B cell (primary cell): ENCODE data around the gene SUSD4. TPM values are rescaled to one million over a fixed set of nuclear protein-coding genes. Genes with fewer than 3 reads are reported as not detected.

ENCODE experiments used
- ATAC-seq: fragments of 200-7000 bp; cut with Tn5 transposase; one replicate; pipeline ENCODE4 v1.10.0; 2021; ENCODE audit warnings: low read depth, mild to moderate bottlenecking, moderate number of reproducible peaks, moderate library complexity
- CTCF ChIA-PET: fragments of 350-600 bp; sonication (Branson Sonifier 250); formaldehyde crosslinking; loops from one replicate; lab custom pipeline; 2021; ENCODE audit warnings: antibody characterized with exemption, inconsistent platforms; lab: Charles Lee
- POLR2A ChIA-PET: fragments of 350-600 bp; sonication (Branson Sonifier 250); formaldehyde crosslinking; loops from one replicate; lab custom pipeline; 2021; ENCODE audit warnings: antibody characterized with exemption; lab: Charles Lee
- DNase-seq: peaks from one replicate; pipeline ENCODE4 v3.0.0; 2013
- H2AFZ ChIP-seq: 2 replicates; pipeline ENCODE4 v1.6.1; 2012; ENCODE audit warnings: mild to moderate bottlenecking, low read depth, low read length; ENCODE audit not compliant: insufficient read depth, poor library complexity, severe bottlenecking
- H3K27ac ChIP-seq, 2 donors: 1 replicate in 1 of 2; 2 replicates in 1 of 2; pipeline ENCODE4 v1.5.1; 2012 to 2013; ENCODE audit warnings: low read length in 2 of 2, mild to moderate bottlenecking in 2 of 2, moderate library complexity in 1 of 2
- H3K27me3 ChIP-seq, 4 experiments: fragments of 200-600 bp in 1 of 4; sonication (generic) in 1 of 4; replicated peaks in 1 of 4; 1 replicate in 2 of 4; 2 replicates in 2 of 4; pipeline versions ENCODE4 v1.6.1 to v1.7.0; 2013 to 2016; ENCODE audit warnings: low read length in 3 of 4, mild to moderate bottlenecking in 2 of 4, mixed read lengths in 1 of 4, moderate library complexity in 1 of 4; ENCODE audit not compliant: insufficient read depth in 4 of 4, control insufficient read depth in 3 of 4; ENCODE audit errors: control extremely low read depth in 1 of 4
- H3K36me3 ChIP-seq, 2 experiments: replicated peaks in 1 of 2; 1 replicate in 1 of 2; 2 replicates in 1 of 2; pipeline versions ENCODE4 v1.6.1 to v1.7.1; 2013; ENCODE audit warnings: low read length in 1 of 2; ENCODE audit not compliant: insufficient read depth in 2 of 2, control insufficient read depth in 1 of 2; ENCODE audit errors: control extremely low read depth in 1 of 2, extremely low read depth in 1 of 2
- H3K4me1 ChIP-seq, 2 donors: fragments of 200-600 bp in 1 of 2; sonication (generic) in 1 of 2; 1 replicate in 1 of 2; 2 replicates in 1 of 2; pipeline versions ENCODE4 v1.5.1 to v1.6.1; 2013 to 2017; ENCODE audit warnings: low read length in 2 of 2; ENCODE audit not compliant: control insufficient read depth in 2 of 2, insufficient read depth in 2 of 2
- H3K4me2 ChIP-seq: replicated peaks from 2 replicates; pipeline ENCODE3; 2012; ENCODE audit warnings: mild to moderate bottlenecking, low read depth, low read length; ENCODE audit not compliant: poor library complexity, severe bottlenecking
- H3K4me3 ChIP-seq, 5 experiments: fragments of 200-600 bp in 1 of 5; sonication (generic) in 1 of 5; 1 replicate in 3 of 5; 2 replicates in 2 of 5; pipeline versions ENCODE4 v1.5.1 to v1.7.0; 2011 to 2016; ENCODE audit warnings: low read length in 4 of 5, mild to moderate bottlenecking in 4 of 5, low read depth in 2 of 5, control low read depth in 1 of 5, moderate library complexity in 1 of 5; ENCODE audit not compliant: insufficient read depth in 1 of 5; ENCODE audit errors: control extremely low read depth in 1 of 5, extremely low read depth in 1 of 5
- H3K79me2 ChIP-seq: fragments of 200-600 bp; sonication (generic); one replicate; pipeline ENCODE4 v1.6.0; 2016; ENCODE audit warnings: low read length; ENCODE audit not compliant: control insufficient read depth, insufficient read depth
- H3K9ac ChIP-seq: fragments of 200-600 bp; sonication (generic); 2 replicates; pipeline ENCODE4 v1.6.1; 2017; ENCODE audit warnings: mild to moderate bottlenecking, low read length, moderate library complexity
- H3K9me3 ChIP-seq, 3 donors: one replicate each; pipeline versions ENCODE4 v1.6.1 to v1.7.1; 2013; ENCODE audit warnings: low read length in 2 of 3; ENCODE audit not compliant: control insufficient read depth in 2 of 3, insufficient read depth in 1 of 3; ENCODE audit errors: control extremely low read depth in 1 of 3
- H4K20me1 ChIP-seq: 2 replicates; pipeline ENCODE4 v1.6.0; 2012; ENCODE audit warnings: mild to moderate bottlenecking, low read length; ENCODE audit not compliant: insufficient read depth, control insufficient read depth, poor library complexity, severe bottlenecking
- H3K27ac Mint-ChIP-seq: one replicate; pipeline ENCODE4 v1.8.0; 2021; ENCODE audit warnings: mixed read lengths
- H3K27me3 Mint-ChIP-seq: one replicate; pipeline ENCODE4 v1.8.0; 2021; ENCODE audit warnings: mixed read lengths
- H3K4me1 Mint-ChIP-seq: one replicate; pipeline ENCODE4 v1.8.0; 2021; ENCODE audit warnings: mixed read lengths
- H3K4me3 Mint-ChIP-seq: one replicate; pipeline ENCODE4 v1.8.0; 2021; ENCODE audit warnings: mixed read lengths
- H3K9me3 Mint-ChIP-seq: one replicate; pipeline ENCODE4 v1.8.0; 2022; ENCODE audit warnings: mixed read lengths; ENCODE audit not compliant: insufficient read depth
- EZH2 ChIP-seq: IDR thresholded peaks from 2 replicates; pipeline ENCODE4 v1.6.1; 2012; ENCODE audit warnings: borderline replicate concordance, low read depth, mild to moderate bottlenecking, moderate library complexity, low read length; ENCODE audit not compliant: insufficient read depth, poor library complexity, severe bottlenecking
- WGBS: methylation state at CpG from one replicate; pipeline ENCODE4 v1.1.5; 2013; ENCODE audit warnings: missing lambda C conversion rate; ENCODE audit not compliant: insufficient coverage; 5-methylcytosine and 5-hydroxymethylcytosine counted together
- intact Hi-C: fragments of 100-400 bp; cut with micrococcal nuclease; formaldehyde crosslinking; loops from one replicate; pipeline ENCODE4 v1.10.0; 2022
- polyA plus RNA-seq: library from polyadenylated mRNA; depleted of rRNA; stranded (reverse); fragments of >200 nt; gene quantifications from 2 replicates; pipeline ENCODE4 v1.2.3, GENCODE V29; 2012
- total RNA-seq, 2 donors: library from RNA; stranded (reverse); fragments of 120-200 nt in 1 of 2; gene quantifications; 1 replicate in 1 of 2; 2 replicates in 1 of 2; pipeline versions ENCODE4 v1.2.3 to v1.2.4, GENCODE V29; 2013 to 2022
- TF ChIP-seq, protein P1 (sequence below): fragments of 200-600 bp; IDR thresholded peaks from one replicate; pipeline ENCODE4 v1.8.0; 2022; ENCODE audit warnings: antibody characterized with exemption, mild to moderate bottlenecking

SUSD4 gene
- total and polyA plus RNA-seq, 2 donors (not counting 1 experiment from before 2014, with no cell fraction given), result 0.13 TPM; not detected in 1

DNA sequence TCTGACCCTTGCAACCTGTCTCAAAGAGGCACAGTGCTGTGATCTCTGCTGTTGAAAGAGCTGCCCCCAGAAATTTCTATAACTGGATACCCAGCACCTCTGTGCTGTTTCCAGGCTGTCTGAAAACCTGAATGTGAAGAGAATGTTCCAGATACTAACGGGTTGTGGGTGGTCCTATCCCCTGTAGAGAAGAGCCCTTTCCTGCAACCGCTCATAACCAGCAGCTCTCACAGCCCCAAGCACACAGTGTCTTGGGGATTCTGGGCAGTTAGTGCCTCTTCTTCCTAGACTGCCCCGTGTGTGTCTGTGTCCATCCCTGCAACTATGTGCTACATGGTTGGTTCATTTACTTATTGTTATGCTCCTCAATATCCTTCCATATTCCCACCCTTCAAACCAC is 104.5 kb downstream of the SUSD4 start:
- Histone ChIP-seq H3K27me3 (peaks cover 0 to 7% (median 0%) of the 10 kb centered on the region in 4 experiments), H3K27ac (no peak overlapping the region), H3K4me1 (no peaks in the 10 kb centered on the region), H3K79me2 (no peaks in the 10 kb centered on the region), H2AFZ (no peak overlapping the region), H3K9ac (no peak overlapping the region), H3K4me2 (no peak overlapping the region), H3K36me3 (no peaks in the 10 kb centered on the region), H3K4me3 (no peak overlapping the region), H3K9me3 (no peaks in the 10 kb centered on the region), H4K20me1 (no peaks in the 10 kb centered on the region)
- Mint-ChIP-seq H3K4me1 (no peaks in the 10 kb centered on the region), H3K4me3 (no peak overlapping the region), H3K27ac (no peak overlapping the region), H3K9me3 (no peaks in the 10 kb centered on the region), H3K27me3 (peaks cover 30% of the 10 kb centered on the region)
- ChIA-PET POLR2A (no interaction called here), CTCF (no interaction called here)
- DNase-seq, result no peak
- intact Hi-C loops, result no loop called here
- 78% methylated on average over 2 of the region's 3 CpGs for WGBS
- ATAC-seq, result no peak
- TF ChIP-seq, protein P1, sequence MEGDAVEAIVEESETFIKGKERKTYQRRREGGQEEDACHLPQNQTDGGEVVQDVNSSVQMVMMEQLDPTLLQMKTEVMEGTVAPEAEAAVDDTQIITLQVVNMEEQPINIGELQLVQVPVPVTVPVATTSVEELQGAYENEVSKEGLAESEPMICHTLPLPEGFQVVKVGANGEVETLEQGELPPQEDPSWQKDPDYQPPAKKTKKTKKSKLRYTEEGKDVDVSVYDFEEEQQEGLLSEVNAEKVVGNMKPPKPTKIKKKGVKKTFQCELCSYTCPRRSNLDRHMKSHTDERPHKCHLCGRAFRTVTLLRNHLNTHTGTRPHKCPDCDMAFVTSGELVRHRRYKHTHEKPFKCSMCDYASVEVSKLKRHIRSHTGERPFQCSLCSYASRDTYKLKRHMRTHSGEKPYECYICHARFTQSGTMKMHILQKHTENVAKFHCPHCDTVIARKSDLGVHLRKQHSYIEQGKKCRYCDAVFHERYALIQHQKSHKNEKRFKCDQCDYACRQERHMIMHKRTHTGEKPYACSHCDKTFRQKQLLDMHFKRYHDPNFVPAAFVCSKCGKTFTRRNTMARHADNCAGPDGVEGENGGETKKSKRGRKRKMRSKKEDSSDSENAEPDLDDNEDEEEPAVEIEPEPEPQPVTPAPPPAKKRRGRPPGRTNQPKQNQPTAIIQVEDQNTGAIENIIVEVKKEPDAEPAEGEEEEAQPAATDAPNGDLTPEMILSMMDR, result no peak
- TF ChIP-seq EZH2, result no peak

DNA sequence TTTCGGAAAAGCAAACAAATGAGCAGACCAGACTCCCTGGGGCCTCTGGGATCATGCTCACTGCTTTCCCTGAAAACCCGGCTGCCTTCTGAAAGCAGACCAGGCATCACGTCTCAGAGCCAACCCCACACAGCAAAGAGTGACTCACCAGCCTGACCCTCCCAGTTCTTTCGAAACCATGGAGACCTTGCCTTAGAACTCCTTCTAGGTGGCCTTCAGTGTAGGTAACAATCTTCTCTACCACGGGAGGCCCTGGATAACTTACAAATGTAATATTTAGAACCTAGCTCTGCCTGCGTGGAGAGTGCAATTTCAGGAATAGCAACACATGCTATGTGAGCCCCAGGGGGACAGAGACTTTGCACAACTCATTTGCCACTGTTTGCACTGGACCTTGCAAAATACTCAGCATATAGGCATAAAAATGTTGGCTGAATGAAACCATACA is 105.2 kb downstream of the SUSD4 start:
- Histone ChIP-seq H3K27me3 (peaks cover 0 to 7% (median 0%) of the 10 kb centered on the region in 4 experiments), H3K4me1 (no peaks in the 10 kb centered on the region), H3K9me3 (no peaks in the 10 kb centered on the region), H4K20me1 (no peaks in the 10 kb centered on the region), H3K4me2 (no peak overlapping the region), H3K79me2 (no peaks in the 10 kb centered on the region), H3K4me3 (no peak overlapping the region), H3K9ac (no peak overlapping the region), H3K27ac (no peak overlapping the region), H3K36me3 (no peaks in the 10 kb centered on the region), H2AFZ (no peak overlapping the region)
- ATAC-seq (no peak), DNase-seq (no peak)
- no peak overlapping the region for H3K4me3 Mint-ChIP-seq
- H3K9me3 Mint-ChIP-seq, result no peaks in the 10 kb centered on the region
- POLR2A ChIA-PET, result no interaction called here
- no peak for TF ChIP-seq EZH2
- TF ChIP-seq, protein P1, result no peak
- 92% methylated on average over 5 of the region's 6 CpGs for WGBS
- H3K27ac Mint-ChIP-seq, result no peak overlapping the region
- no peaks in the 10 kb centered on the region for H3K4me1 Mint-ChIP-seq
- CTCF ChIA-PET, result no interaction called here
- intact Hi-C loops, result no loop called here
- H3K27me3 Mint-ChIP-seq, result peaks cover 27% of the 10 kb centered on the region
